Measurements from ENCODE around the gene SFXN2.

DNA sequence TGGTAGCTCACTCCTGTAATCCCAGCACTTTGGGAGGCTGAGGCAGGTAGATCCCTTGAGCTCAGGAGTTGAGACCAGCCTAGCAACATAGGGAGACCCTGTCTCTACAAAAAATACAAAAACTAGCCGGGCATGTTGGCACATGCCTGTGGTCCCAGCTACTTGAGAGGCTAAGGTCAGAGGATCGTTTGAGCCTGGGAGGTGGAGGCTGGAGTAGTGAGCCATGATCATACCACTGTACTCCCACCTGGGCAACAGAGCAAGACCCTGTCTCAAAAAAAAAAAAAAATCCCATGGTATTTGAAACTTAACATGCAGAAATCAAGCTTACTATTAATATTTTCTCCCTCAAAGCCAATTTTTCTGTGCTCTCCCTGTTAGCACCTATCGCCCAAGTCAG is 5.9 kb downstream of the SFXN2 start:
- TF ChIP-seq SPI1 (IDR thresholded peaks at IDR 0.05; ENCODE audit: borderline replicate concordance, low read depth) (no peak), POLR2AphosphoS5 (IDR thresholded peaks at IDR 0.05; ENCODE audit: low read depth) (no peak)
- TF ChIP-seq, protein P1, sequence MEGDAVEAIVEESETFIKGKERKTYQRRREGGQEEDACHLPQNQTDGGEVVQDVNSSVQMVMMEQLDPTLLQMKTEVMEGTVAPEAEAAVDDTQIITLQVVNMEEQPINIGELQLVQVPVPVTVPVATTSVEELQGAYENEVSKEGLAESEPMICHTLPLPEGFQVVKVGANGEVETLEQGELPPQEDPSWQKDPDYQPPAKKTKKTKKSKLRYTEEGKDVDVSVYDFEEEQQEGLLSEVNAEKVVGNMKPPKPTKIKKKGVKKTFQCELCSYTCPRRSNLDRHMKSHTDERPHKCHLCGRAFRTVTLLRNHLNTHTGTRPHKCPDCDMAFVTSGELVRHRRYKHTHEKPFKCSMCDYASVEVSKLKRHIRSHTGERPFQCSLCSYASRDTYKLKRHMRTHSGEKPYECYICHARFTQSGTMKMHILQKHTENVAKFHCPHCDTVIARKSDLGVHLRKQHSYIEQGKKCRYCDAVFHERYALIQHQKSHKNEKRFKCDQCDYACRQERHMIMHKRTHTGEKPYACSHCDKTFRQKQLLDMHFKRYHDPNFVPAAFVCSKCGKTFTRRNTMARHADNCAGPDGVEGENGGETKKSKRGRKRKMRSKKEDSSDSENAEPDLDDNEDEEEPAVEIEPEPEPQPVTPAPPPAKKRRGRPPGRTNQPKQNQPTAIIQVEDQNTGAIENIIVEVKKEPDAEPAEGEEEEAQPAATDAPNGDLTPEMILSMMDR (IDR thresholded peaks at IDR 0.05; ENCODE audit: insufficient read depth, low read length), result no peak
- TF ChIP-seq, protein P2, sequence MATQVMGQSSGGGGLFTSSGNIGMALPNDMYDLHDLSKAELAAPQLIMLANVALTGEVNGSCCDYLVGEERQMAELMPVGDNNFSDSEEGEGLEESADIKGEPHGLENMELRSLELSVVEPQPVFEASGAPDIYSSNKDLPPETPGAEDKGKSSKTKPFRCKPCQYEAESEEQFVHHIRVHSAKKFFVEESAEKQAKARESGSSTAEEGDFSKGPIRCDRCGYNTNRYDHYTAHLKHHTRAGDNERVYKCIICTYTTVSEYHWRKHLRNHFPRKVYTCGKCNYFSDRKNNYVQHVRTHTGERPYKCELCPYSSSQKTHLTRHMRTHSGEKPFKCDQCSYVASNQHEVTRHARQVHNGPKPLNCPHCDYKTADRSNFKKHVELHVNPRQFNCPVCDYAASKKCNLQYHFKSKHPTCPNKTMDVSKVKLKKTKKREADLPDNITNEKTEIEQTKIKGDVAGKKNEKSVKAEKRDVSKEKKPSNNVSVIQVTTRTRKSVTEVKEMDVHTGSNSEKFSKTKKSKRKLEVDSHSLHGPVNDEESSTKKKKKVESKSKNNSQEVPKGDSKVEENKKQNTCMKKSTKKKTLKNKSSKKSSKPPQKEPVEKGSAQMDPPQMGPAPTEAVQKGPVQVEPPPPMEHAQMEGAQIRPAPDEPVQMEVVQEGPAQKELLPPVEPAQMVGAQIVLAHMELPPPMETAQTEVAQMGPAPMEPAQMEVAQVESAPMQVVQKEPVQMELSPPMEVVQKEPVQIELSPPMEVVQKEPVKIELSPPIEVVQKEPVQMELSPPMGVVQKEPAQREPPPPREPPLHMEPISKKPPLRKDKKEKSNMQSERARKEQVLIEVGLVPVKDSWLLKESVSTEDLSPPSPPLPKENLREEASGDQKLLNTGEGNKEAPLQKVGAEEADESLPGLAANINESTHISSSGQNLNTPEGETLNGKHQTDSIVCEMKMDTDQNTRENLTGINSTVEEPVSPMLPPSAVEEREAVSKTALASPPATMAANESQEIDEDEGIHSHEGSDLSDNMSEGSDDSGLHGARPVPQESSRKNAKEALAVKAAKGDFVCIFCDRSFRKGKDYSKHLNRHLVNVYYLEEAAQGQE (IDR thresholded peaks at IDR 0.05; ENCODE audit: insufficient replicate concordance, low read depth), result no peak

All from HL-60 (cell line).